Measurements from ENCODE around the gene TPM4. TPM values are rescaled to one million over a fixed set of nuclear protein-coding genes. Genes with fewer than 3 reads are reported as not detected.

Gene TPM4
- total RNA-seq, 1 donor from 2014 or later, result 810 TPM

Other genes starting within 250 kb of the TPM4 start
- not detected in 2 replicates for gene CYP4F2, start 178.4 kb upstream of the TPM4 start, total RNA-seq
- not detected in 2 replicates for gene CYP4F11, start 142.0 kb upstream of the TPM4 start, total RNA-seq
- not detected in 2 replicates for gene OR10H4, start 127.5 kb upstream of the TPM4 start, total RNA-seq
- 67.5 and 78.0 TPM in 2 replicates for gene RAB8A, start 35.4 kb downstream of the TPM4 start, total RNA-seq
- gene HSH2D, start 67.2 kb downstream of the TPM4 start, total RNA-seq, result not detected in 2 replicates
- gene CIB3, start 97.0 kb downstream of the TPM4 start, total RNA-seq, result not detected in 2 replicates
- 108 and 142 TPM in 2 replicates for gene FAM32A, start 108.9 kb downstream of the TPM4 start, total RNA-seq
- 127 and 151 TPM in 2 replicates for gene AP1M1, start 121.4 kb downstream of the TPM4 start, total RNA-seq
- gene KLF2, start 248.3 kb downstream of the TPM4 start, total RNA-seq, result 5.9 and 36.1 TPM in 2 replicates

Measured in glomerular endothelial cell (primary cell).